ENCODE data around the gene IL10RB.

GRCh38 chr21:33334824-33335223 is 68.7 kb downstream of the IL10RB start:
- TF ChIP-seq CTCF (IDR thresholded peaks at IDR 0.05; ENCODE audit: low read depth, low read length) = no peak
- no peak for TF ChIP-seq EZH2phosphoT487 (IDR thresholded peaks at IDR 0.05; ENCODE audit: low read depth)

All from OCI-LY3 (cell line).